ENCODE results near the gene RAB3GAP2.
A peak's percentile ranks its signal among the peaks of the same experiment; 100 is the strongest.

DNA sequence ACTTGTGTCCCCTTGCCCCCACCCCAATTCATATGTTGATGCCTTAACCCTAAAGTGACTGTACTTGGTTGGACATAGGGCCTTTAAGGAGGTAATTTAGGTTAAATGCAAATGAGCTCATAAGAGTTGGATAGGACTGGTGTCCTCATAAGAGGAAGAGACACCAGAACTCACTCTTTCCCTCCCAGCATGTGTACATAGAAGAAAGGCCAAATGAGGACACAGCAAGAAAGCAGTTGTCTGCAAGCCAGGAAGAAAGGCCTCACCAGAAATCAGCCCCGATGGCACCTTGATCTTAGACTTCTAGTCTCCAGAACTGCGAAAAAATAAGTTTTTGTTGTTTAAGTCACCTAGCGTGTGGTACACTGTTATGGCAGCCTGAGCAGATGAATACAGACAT, 45.5 kb downstream of the RAB3GAP2 start:
- no peak for TF ChIP-seq REST (IDR thresholded peaks at IDR 0.05; ENCODE audit: insufficient replicate concordance, low read depth)
- TF ChIP-seq POLR2AphosphoS5 (IDR thresholded peaks at IDR 0.05; ENCODE audit: low read depth), result no peak
- no peak for TF ChIP-seq CTCF (IDR thresholded peaks at IDR 0.05; ENCODE audit: insufficient read depth, low read length)
- peak; percentile 38; the same call in 1 of the 2 replicates for TF ChIP-seq SPI1 (IDR thresholded peaks at IDR 0.05; ENCODE audit: borderline replicate concordance, low read depth)
